Activated CD4-positive, CD25-positive, alpha-beta regulatory T cell treated with anti-CD3 and anti-CD28 coated beads, Interleukin-2, amount 50 U/mL, for 16 hours (primary cell): ENCODE measurements around the gene TMX2.
"Not testable (repeated sequence)": the region's sequence is repeated elsewhere in the genome, so short reads cannot be mapped to it uniquely, and the experiment has no call there.

Source experiments
- DNase-seq: peaks from one replicate; pipeline ENCODE4 v3.0.0-alpha.2; 2020; ENCODE audit warnings: low read depth, low spot score

Gene TMX2

DNA sequence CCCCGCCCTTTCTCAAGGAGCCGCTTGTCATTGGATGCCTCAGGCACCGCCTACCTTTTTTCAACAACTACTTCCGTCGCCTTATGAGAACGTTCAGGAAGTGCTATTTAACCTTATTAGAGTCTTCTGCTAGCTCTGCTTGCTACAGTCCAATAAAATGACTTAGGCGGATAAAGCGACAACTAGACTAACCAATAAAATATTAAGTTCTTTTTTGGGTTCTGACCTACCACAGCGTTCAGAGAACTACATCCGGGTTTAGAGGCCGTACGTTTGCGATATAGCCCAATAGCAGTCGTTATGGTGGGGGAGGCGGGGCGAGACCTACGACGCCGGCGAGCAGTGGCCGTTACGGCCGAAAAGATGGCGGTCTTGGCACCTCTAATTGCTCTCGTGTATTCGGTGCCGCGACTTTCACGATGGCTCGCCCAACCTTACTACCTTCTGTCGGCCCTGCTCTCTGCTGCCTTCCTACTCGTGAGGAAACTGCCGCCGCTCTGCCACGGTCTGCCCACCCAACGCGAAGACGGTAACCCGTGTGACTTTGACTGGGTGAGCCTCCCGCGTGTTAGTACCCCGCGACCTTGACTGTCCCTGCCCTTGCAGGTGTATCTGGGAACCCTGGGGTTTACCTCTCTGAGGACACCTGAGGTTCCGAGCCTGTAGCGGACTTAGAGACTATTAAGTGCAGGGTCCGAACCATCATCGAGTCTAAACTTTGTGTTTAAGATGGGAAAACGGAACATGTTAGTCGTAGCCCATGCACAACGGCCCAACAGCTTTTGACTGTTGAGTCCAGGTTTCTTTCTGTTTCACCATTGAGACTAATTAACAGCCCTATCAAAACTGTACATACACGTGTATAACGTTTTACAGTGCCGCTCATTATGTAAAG is at the start of gene TMX2:
Gene TMX2, plus strand, starts transcription at position 338 of the 895 bp plus-strand sequence. Its CDS starts 26 bp downstream, at position 364.
- DNase-seq: peak; percentile 84

DNA sequence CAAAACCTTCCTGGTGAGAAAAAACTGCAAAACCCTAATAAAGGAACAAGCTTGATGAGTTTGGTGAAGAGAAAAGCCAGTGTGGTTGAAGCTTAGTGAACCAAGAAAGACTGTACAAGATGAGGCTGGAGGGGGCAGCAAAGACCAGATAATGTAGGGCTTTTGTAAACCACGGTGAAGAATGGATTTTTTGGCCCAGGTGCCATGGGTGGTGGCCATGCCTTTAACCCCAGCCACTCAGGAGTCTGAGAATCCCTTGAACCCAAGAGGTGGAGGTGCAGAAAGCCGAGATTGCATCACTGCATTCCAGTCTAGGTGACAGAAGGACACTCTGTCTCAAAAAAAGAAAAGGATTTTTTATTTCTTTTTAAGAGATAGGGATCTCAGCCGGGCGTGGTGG is 49.5 kb upstream of the TMX2 start:
- no peak for DNase-seq

DNA sequence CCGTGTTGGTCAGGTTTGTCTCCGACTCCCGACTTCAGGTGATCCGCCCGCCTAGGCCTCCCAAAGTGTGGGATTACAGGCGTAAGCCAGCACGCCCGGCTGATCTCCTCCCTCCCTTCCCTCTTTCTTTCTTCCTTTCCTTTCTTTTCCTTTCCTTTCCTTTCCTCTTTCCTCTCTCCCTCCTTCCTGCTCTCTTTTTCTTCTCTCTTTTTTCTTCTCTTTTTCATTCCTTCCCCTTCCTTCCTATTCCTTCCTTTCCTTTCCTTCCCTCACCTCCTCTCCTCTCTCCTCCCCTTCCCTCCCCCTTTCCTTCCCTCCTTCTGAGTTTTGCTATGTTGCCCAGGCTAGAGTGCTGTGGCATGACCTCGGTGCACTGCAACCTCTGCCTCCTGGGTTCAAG is 48.4 kb upstream of the TMX2 start:
- no peak for DNase-seq

DNA sequence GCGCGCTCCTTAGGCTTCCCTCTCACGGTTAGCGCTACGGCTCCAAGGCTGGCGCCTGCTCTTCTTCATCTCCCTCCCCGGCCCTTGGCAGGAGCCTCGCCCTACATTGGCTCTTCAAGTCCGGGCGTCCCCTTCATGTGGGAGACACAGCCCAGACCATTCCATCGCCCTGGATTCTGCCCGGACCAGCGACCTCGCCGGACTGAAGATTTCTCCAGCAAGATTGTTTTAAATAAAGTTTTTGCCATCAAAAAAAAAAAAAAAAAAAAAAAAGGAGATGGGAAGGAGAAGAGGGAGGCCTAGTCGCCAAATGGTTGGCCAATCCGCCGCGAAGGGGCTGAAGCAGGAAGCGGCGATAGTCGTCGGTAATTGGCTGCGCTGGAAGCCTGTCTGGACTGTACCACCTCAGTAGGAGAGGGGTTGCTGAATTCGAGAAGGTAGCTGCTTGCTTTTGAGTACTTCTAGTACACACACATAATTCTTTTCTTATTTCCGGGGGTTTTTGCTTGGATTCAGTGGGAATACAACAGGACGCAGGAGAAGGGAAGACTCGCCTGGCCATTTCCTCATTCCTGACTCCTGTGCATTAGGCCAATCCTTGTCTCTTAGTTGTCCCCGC is 45.2 kb upstream of the TMX2 start:
- DNase-seq: peak; percentile 90

- peak; percentile 100 for DNase-seq
Measured at GRCh38 chr11:57667736-57668433, 44.5 kb upstream of the TMX2 start, which contains the start of gene ZDHHC5. Gene ZDHHC5 (plus strand): TSS chr11:57668114. CDS start chr11:57673091, 4,977 bp downstream.

DNA sequence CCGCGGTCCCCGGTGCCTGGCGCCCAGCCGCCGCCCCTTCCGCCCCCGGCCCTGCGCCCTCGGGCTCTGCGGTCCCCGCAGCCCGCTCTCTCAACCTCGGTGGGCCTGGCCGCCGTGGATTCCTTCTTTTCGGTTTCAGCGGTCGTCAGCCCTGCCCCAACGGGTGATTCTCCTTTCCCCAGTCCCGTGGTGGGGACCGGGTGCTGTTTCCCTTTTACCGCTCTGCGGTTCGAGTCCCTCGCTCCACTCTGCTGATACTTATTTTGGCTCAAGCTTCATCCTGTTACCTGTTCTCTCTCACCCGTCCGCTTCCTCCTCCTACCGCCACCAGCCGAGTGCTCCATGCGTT is 44.0 kb upstream of the TMX2 start:
- no peak for DNase-seq

DNA sequence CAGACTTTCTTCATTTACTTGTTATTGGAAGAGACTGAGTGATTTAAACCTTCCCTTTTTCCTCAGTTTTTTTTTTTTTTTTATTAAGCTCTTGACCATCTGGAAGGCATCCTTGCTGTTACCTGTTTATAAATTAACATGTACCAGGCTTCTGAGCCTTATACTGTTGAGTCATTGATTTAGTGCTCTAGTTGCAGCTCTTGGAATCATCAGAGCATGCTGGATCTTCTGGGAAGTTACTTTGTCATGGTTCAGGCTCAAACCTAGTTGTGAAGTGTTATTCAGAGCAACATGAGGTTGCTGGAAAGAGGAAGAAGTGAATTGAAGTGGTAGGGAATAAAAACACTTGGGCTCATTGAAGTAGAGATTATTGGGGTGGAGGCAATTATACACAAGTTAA is 38.1 kb upstream of the TMX2 start:
- DNase-seq: no peak

- DNase-seq: no peak
Measured at GRCh38 chr11:57675176-57675941, 37.0 kb upstream of the TMX2 start.

GRCh38 chr11:57679396-57679795 is 33.0 kb upstream of the TMX2 start:
- no peak for DNase-seq

- no peak for DNase-seq
Measured at GRCh38 chr11:57680552-57680874, 31.9 kb upstream of the TMX2 start.

GRCh38 chr11:57681168-57681567 is 31.2 kb upstream of the TMX2 start:
- DNase-seq: no peak

GRCh38 chr11:57690474-57690873 is 21.9 kb upstream of the TMX2 start:
- DNase-seq: not testable (repeated sequence)

DNA sequence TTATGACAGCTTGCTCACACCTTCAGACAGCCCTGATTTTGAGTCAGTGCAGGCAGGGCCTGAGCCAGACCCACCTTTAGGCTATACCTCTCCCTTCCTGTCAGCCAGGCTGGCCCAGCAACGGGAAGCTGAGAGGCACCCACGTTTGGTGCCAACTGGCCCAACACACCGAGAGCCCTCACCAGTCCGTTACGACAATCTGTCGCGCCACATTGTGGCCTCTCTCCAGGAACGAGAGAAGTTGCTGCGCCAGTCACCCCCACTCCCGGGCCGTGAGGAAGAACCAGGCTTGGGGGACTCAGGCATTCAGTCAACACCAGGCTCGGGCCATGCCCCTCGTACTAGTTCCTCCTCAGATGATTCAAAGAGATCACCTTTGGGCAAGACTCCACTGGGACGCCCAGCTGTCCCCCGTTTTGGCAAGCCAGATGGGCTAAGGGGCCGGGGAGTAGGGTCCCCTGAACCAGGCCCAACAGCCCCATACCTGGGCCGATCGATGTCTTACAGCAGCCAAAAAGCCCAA is 13.5 kb upstream of the TMX2 start:
- no peak for DNase-seq

- DNase-seq: no peak
Measured at GRCh38 chr11:57699813-57700212, 12.6 kb upstream of the TMX2 start.

GRCh38 chr11:57700425-57700824 is 12.0 kb upstream of the TMX2 start:
- DNase-seq: no peak

- DNase-seq: no peak
Measured at GRCh38 chr11:57703341-57703740, 9.1 kb upstream of the TMX2 start.

DNA sequence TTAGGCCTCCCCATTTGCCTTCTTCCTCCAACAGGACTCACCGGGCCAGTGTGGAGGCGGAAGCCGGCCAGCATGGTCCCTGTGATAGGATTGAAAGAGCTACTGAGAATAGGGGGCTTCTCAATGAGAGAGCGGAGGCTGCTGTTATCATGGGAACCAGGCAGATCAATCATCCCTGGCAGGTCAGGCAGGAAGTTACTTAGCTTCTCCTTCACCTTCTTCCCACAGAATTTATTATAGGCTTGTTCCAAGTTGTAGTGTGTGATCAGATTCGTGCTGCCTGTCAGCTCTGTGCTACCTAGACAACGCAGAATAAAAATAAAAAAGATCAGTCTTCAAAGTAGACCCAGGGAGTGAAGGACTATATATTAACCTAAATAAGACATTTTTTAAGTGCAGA is 7.5 kb upstream of the TMX2 start:
- no peak for DNase-seq

DNA sequence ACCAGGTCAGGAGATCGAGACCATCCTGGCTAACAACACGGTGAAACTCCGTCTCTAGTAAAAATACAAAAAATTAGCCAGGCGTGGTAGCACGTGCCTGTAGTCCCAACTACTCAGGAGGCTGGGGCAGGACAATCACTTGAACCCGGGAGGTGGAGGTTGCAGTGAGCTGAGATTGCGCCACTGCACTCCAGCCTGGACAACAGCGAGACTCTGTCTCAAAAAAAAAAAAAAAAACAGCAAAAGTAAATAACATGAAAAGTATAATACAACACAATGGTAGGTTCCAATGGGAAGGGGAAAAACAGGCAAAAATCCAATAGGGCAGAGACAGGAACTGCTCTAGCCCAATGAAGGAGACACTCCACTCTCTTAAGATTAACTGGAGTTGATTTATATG is 7.0 kb upstream of the TMX2 start:
- DNase-seq: not testable (repeated sequence)

GRCh38 chr11:57709802-57710367 is 2.5 kb upstream of the TMX2 start:
- DNase-seq: no peak

DNA sequence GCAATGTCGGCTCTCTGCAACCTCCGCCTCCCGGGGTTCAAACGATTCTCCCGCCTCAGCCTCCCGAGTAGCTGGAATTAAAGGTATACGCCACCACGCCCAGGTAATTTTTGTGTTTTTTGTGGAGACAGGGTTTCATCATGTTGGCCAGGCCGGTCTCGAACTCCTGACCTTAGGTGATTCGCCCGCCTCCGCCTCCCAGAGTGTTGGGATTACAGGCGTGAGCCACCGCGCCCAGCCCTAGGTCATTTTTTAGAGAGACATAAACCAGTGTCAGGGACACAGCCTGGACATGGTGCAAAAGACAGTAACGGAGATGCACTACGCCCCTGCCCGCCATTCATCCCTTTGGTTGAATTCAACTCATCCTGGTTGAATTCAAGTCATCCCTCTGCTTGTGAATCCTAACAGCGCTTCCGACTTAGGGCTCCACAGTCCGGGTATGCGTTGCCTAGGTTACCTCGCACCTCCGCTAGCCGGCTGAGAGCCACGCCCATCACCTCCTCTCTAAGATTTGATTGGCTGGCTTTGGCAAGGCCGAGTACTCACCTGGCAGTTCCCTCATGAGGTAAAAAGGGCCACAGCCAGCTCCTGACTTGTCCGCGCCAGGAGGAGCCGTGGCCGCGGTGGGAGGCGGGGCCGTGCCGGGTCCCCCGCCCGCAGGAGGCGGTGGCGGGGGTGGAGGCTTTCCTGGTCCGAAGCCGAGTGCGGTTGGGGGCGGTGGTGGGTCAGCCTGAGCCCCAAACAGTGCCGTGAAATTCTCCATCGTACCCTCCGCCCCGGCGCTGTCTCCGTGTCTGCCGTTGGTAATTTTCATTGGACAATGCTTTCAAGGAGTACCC is 758 bp upstream of the TMX2 start, which contains the start of gene MED19:
Gene MED19, minus strand, starts transcription at position 802 of the 842 bp plus-strand sequence. Its CDS starts 36 bp downstream, at position 766.
- DNase-seq: peak; percentile 44
